Activated naive CD4-positive, alpha-beta T cell treated with anti-CD3 and anti-CD28 coated beads, Interleukin-2, amount 10 ng/mL, durations not matched to agents 7 days and 5 days (primary cell): ENCODE measurements around the gene PLEKHG2.
"Not testable (repeated sequence)": the region's sequence is repeated elsewhere in the genome, so short reads cannot be mapped to it uniquely, and the experiment has no call there.

Experiments used
- CTCF ChIA-PET: fragments of 350-600 bp; sonication (Branson Sonifier 250); formaldehyde crosslinking; loops from one replicate; lab custom pipeline; 2021; ENCODE audit warnings: antibody characterized with exemption; lab: Charles Lee
- DNase-seq: peaks from one replicate; pipeline ENCODE4 v3.0.0-alpha.2; 2020
- H3K27ac Mint-ChIP-seq: one replicate; pipeline ENCODE4 v1.8.0; 2021; ENCODE audit warnings: mild to moderate bottlenecking, moderate library complexity, mixed read lengths
- H3K27me3 Mint-ChIP-seq: one replicate; pipeline ENCODE4 v1.8.0; 2021; ENCODE audit warnings: mild to moderate bottlenecking, mixed read lengths
- H3K36me3 Mint-ChIP-seq: one replicate; pipeline ENCODE4 v1.8.0; 2021; ENCODE audit warnings: mixed read lengths
- H3K4me1 Mint-ChIP-seq: one replicate; pipeline ENCODE4 v1.8.0; 2021; ENCODE audit warnings: mixed read lengths
- H3K4me3 Mint-ChIP-seq: one replicate; pipeline ENCODE4 v1.8.0; 2021; ENCODE audit warnings: mild to moderate bottlenecking, moderate library complexity, mixed read lengths
- H3K9me3 Mint-ChIP-seq: one replicate; pipeline ENCODE4 v1.8.0; 2021; ENCODE audit warnings: mixed read lengths

The PLEKHG2 gene

DNA sequence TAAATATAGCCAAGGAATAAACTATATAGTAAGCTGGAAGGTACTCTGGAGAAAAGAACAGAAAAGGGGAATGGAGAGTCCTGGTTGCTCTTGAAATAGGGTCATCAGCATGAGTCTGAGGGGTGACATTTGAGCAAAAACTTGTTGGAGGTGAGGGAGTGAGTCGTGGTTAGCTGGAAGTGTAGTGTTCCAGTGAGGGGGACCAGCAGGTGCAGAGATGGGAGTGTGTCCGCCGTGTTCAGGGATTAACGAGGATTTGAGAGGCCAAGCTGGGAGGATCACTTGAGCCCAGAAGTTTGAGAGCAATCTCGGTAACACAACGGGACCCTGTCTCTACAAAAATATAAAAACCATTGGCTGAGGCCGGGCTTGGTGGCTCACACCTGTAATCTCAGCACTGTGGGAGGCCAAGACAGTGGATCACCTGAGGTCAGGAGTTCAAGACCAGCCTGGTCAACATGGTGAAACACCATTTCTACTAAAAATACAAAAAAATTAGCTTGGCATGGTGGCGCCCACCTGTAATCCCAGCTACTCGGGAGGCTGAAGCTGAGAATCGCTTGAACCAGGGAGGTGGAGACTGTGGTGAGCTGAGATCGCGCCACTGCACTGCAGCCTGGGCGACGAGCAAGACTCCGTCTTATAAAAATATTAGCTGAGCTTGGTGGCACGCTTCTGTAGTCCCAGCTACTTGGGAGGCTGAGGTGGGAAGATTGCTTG lies 34.1 kb downstream of the PLEKHG2 start:
- Mint-ChIP-seq H3K27me3 (no peaks in the 10 kb centered on the region), H3K4me3 (peak overlapping the region; percentile 86), H3K36me3 (peaks cover 37% of the 10 kb centered on the region), H3K27ac (peak overlapping the region; percentile 93), H3K4me1 (peaks cover 55% of the 10 kb centered on the region), H3K9me3 (no peaks in the 10 kb centered on the region)
- CTCF ChIA-PET: interaction anchor here (1.3 kb wide), 1 partner anchor 86 kb away, joined by 5 read pairs; the partner anchor contains the start of gene EID2B
- no peak for DNase-seq

GRCh38 chr19:39448271-39448670 lies 35.8 kb downstream of the PLEKHG2 start:
- Mint-ChIP-seq H3K4me3 (peak overlapping the region; percentile 86), H3K9me3 (no peaks in the 10 kb centered on the region), H3K36me3 (peaks cover 53% of the 10 kb centered on the region), H3K27ac (peak overlapping the region; percentile 93), H3K4me1 (peaks cover 64% of the 10 kb centered on the region), H3K27me3 (no peaks in the 10 kb centered on the region)
- CTCF ChIA-PET: no interaction called here
- peak; percentile 39 for DNase-seq

DNA sequence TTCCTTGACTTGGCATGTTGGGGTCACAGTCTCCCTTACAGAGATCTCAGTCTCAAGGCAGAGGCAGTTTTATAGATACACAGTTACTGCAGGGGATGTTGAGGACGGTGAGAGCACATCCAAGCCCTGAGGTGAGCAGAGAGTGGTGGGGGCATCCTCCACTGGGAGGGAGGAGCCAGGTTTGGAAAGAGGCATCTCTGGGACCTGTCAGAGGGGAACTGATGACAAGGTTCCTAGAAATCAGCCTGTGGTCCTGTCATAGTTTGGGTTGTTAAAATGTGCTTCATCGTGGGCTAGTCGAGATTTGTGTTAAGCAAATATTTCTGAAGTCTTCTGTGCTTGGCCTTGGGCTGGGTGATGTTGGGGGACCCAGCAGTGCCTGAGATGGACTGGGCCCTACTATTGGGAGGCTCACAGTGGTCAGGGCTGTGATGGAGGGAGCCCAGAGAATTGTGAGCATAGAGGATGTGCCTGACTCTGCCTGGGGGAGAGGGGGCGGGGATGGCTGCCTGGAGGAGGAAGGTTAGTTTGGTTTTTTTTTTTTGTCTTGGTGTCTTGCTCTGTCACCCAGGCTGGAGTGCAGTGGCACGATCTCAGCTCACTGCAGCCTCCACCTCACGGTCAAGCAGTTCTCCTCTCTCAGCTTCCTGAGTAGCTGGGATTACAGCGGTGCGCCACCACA lies 36.8 kb downstream of the PLEKHG2 start:
- Mint-ChIP-seq H3K27ac (peak overlapping the region; percentile 81), H3K36me3 (peaks cover 60% of the 10 kb centered on the region), H3K9me3 (no peaks in the 10 kb centered on the region), H3K4me1 (peaks cover 64% of the 10 kb centered on the region), H3K27me3 (no peaks in the 10 kb centered on the region), H3K4me3 (peak overlapping the region; percentile 7)
- CTCF ChIA-PET: interaction anchor here (1.7 kb wide), 1 partner anchor 8 kb away, joined by 5 read pairs; no protein-coding TSS in a partner anchor
- DNase-seq: no peak

DNA sequence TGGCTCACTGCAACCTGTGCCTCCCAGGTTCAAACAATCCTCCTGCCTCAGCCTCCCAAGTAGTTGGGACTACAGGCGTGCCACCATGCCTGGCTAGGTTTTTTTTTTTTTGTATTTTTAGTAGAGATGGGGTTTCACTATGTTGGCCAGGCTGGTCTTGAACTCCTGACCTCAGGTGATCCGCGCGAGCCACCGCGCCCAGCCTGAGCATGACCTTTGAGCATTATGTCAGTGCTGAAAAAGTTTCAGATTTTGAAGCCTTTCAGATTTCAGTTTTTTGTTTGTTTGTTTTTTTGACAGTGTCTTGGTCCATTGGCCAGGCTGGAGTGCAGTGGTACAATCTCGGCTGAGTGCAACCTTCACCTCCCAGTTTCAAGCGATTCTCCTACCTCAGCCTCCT lies 38.8 kb downstream of the PLEKHG2 start:
- Mint-ChIP-seq H3K4me1 (peaks cover 54% of the 10 kb centered on the region), H3K36me3 (peaks cover 54% of the 10 kb centered on the region)
- DNase-seq, H3K27me3 Mint-ChIP-seq, H3K4me3 Mint-ChIP-seq, CTCF ChIA-PET, H3K9me3 Mint-ChIP-seq, H3K27ac Mint-ChIP-seq: not testable (repeated sequence)

DNA sequence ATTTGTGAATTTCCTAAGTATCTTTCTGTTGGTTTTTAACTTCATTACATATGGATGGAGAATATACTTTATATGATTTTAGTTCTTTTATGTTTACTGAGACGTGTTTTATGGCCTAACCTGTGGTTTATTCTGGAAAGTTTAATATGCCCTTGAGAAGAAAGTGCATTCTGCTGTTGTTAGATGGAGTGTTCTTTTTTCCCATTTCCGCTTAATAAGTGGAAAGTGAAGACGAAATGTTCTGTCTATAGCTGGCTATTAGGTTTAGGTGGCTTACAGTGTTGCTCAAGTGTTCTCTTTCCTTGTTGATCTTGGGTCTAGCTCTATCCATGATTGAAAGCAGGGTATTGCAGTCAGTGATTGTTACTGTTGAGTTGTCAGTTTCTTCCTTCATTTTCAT lies 50.9 kb downstream of the PLEKHG2 start:
- no peak overlapping the region for H3K4me3 Mint-ChIP-seq
- H3K27me3 Mint-ChIP-seq: no peaks in the 10 kb centered on the region
- H3K4me1 Mint-ChIP-seq: no peaks in the 10 kb centered on the region
- CTCF ChIA-PET: interaction anchor here (0.9 kb wide), 1 partner anchor 22 kb away, joined by 3 read pairs; no protein-coding TSS in a partner anchor
- no peak for DNase-seq
- peak overlapping the region; percentile 44 for H3K27ac Mint-ChIP-seq
- no peaks in the 10 kb centered on the region for H3K9me3 Mint-ChIP-seq
- peaks cover 53% of the 10 kb centered on the region for H3K36me3 Mint-ChIP-seq

- CTCF ChIA-PET: interaction anchor here (0.7 kb wide), 1 partner anchor 8 kb away, joined by 3 read pairs; no protein-coding TSS in a partner anchor
- no peak overlapping the region for H3K27ac Mint-ChIP-seq
- peaks cover 58% of the 10 kb centered on the region for H3K36me3 Mint-ChIP-seq
These were observed 53.7 kb downstream of the PLEKHG2 start for GRCh38 chr19:39465956-39466747.

DNA sequence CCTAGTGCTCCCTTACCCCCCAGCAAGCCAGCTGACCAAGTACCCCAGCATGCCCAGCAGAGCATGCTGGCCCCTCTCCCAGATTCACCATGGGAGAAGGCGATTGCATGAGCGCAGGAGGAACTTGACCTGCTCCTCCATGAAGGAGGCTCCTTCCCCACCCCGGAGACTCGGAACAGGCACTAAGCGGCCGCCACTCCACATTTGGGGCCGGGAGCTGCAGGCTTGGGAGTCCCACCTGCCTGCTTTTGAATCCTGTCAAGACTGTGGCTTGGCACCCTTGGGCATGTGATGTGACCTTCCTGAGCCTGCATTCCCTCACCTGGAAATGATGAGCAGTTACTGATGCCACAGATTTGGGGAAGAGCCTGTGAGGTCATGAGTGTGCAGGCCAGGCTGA lies 55.5 kb downstream of the PLEKHG2 start:
- no peak for DNase-seq
- Mint-ChIP-seq H3K4me1 (no peaks in the 10 kb centered on the region), H3K27ac (no peak overlapping the region), H3K27me3 (no peaks in the 10 kb centered on the region), H3K36me3 (peaks cover 64% of the 10 kb centered on the region), H3K4me3 (no peak overlapping the region), H3K9me3 (no peaks in the 10 kb centered on the region)
- CTCF ChIA-PET: no interaction called here

More at GRCh38 chr19:39465956-39466747, 53.7 kb downstream of the PLEKHG2 start:
- Mint-ChIP-seq H3K4me1 (no peaks in the 10 kb centered on the region), H3K9me3 (no peaks in the 10 kb centered on the region), H3K4me3 (no peak overlapping the region), H3K27me3 (no peaks in the 10 kb centered on the region)
- no peak for DNase-seq

DNA sequence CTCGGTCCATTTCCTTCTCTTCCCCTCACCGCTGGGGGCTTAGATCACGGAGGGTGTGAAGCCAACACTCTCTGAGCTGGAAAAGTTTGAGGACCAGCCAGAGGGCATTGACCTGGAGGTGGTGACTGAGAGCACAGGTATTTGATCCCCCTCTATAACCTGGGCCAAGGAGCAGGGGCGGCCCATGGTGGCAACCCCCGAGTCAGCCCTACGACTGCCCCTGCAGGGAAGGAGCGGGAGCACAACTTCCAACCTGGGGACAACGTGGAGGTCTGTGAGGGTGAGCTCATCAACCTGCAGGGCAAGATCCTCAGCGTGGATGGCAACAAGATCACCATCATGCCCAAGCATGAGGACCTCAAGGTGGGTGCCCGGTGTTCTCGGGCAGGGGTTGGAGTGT lies 56.6 kb downstream of the PLEKHG2 start:
- Mint-ChIP-seq H3K27ac (no peak overlapping the region), H3K36me3 (peaks cover 70% of the 10 kb centered on the region), H3K9me3 (no peaks in the 10 kb centered on the region), H3K4me1 (no peaks in the 10 kb centered on the region), H3K27me3 (no peaks in the 10 kb centered on the region), H3K4me3 (no peak overlapping the region)
- no peak for DNase-seq
- CTCF ChIA-PET: no interaction called here

DNA sequence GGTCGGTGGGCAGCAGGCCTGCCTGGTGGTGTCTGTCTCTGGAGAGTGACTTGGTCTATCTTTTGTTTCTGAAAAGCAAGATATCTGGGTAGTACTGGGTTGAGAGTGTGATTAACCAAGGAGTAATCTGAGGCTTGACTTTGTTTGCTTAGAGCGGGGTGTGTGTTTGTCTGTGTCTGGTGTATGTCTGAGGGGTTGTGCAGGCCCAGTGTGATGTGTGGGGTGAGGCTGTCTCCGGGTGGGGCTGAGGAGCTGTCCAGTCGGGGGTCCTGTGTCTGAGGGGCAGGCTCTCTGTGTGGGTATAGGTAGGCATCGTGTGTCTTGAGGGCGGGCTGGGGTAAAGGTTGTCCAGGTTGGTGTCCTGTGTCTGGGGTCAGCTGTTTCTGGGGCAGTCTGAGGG lies 57.1 kb downstream of the PLEKHG2 start:
- no peaks in the 10 kb centered on the region for H3K4me1 Mint-ChIP-seq
- H3K27me3 Mint-ChIP-seq: no peaks in the 10 kb centered on the region
- H3K9me3 Mint-ChIP-seq: no peaks in the 10 kb centered on the region
- no peak overlapping the region for H3K27ac Mint-ChIP-seq
- no peak for DNase-seq
- H3K4me3 Mint-ChIP-seq: no peak overlapping the region
- CTCF ChIA-PET: no interaction called here
- H3K36me3 Mint-ChIP-seq: peaks cover 75% of the 10 kb centered on the region

GRCh38 chr19:39470724-39471339 lies 58.4 kb downstream of the PLEKHG2 start:
- no peaks in the 10 kb centered on the region for H3K4me1 Mint-ChIP-seq
- peaks cover 74% of the 10 kb centered on the region for H3K36me3 Mint-ChIP-seq
- H3K27ac Mint-ChIP-seq: peak overlapping the region; percentile 12
- H3K9me3 Mint-ChIP-seq: no peaks in the 10 kb centered on the region
- CTCF ChIA-PET: no interaction called here
- H3K27me3 Mint-ChIP-seq: no peaks in the 10 kb centered on the region
- H3K4me3 Mint-ChIP-seq: no peak overlapping the region
- DNase-seq: no peak

- H3K4me3 Mint-ChIP-seq: no peak overlapping the region
- DNase-seq: no peak
- peaks cover 69% of the 10 kb centered on the region for H3K36me3 Mint-ChIP-seq
- CTCF ChIA-PET: interaction anchor here (1.0 to 1.2 kb wide), 2 partner anchors 31 to 61 kb away, joined by 3 to 4 read pairs; no protein-coding TSS in a partner anchor
- H3K4me1 Mint-ChIP-seq: no peaks in the 10 kb centered on the region
- peak overlapping the region; percentile 14 for H3K27ac Mint-ChIP-seq
- H3K9me3 Mint-ChIP-seq: no peaks in the 10 kb centered on the region
- no peaks in the 10 kb centered on the region for H3K27me3 Mint-ChIP-seq
These were observed 59.5 kb downstream of the PLEKHG2 start for GRCh38 chr19:39471756-39472536.

DNA sequence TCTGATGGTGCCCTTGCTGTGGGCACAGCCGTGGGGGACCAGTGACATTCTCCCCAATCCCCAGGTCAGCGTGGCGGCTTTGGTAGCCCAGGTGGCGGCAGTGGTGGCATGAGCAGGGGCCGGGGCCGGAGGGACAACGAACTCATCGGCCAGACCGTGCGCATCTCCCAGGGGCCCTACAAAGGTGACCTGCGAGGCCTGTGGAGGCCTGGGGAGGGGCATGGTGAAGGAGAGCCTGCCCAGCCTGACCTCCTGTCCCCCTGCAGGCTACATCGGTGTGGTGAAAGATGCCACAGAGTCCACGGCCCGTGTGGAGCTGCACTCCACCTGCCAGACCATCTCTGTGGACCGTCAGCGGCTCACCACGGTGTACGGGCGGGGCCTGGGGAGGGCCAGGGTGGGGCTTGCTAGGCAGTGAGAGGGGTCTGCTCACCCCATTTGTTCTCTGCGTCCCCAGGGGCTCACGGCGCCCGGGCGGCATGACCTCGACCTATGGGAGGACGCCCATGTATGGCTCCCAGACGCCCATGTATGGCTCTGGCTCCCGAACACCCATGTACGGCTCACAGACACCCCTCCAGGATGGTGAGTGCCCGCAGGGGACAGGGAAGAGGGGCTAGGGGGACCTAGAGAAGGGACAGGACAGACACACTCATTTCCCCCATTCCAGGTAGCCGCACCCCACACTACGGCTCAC lies 60.4 kb downstream of the PLEKHG2 start:
- H3K36me3 Mint-ChIP-seq: peaks cover 62% of the 10 kb centered on the region
- H3K27ac Mint-ChIP-seq: peak overlapping the region; percentile 14
- no peaks in the 10 kb centered on the region for H3K4me1 Mint-ChIP-seq
- no peaks in the 10 kb centered on the region for H3K27me3 Mint-ChIP-seq
- no peaks in the 10 kb centered on the region for H3K9me3 Mint-ChIP-seq
- CTCF ChIA-PET: interaction anchor here (1.1 to 2.6 kb wide), 3 partner anchors 11 to 370 kb away, joined by 3 to 11 read pairs (median 9); no protein-coding TSS in a partner anchor
- no peak for DNase-seq
- H3K4me3 Mint-ChIP-seq: no peak overlapping the region
